Omental fat pad (tissue), 4 donors: ENCODE results near the gene ZNF613. TPM values are rescaled to one million over a fixed set of nuclear protein-coding genes. Genes with fewer than 3 reads are reported as not detected.

Source experiments
- ATAC-seq: fragments of 150-250 bp; one replicate; pipeline ENCODE4 v1.9.1; 2016; ENCODE audit warnings: mild to moderate bottlenecking, moderate library complexity; ENCODE audit not compliant: low FRiP score
- DNase-seq: peaks from one replicate; pipeline ENCODE4 v3.0.0-alpha.2; 2019; ENCODE audit warnings: low spot score
- CTCF ChIP-seq, 3 donors: fragments of 450-650 bp; IDR thresholded peaks; one replicate each; pipeline ENCODE4 v1.5.1; 2016 to 2017; ENCODE audit warnings: antibody characterized with exemption in 3 of 3, mild to moderate bottlenecking in 3 of 3, moderate library complexity in 2 of 3
- total RNA-seq, 4 donors: library from RNA; depleted of rRNA; stranded (reverse); fragments of >200 nt; gene quantifications; one replicate each; pipeline ENCODE4 v1.1.0, GENCODE V29; 2016

The ZNF613 gene
- total RNA-seq, 4 donors from 2014 or later = 2.7 to 9.0 (median 6.1) TPM

GRCh38 chr19:51916167-51916566, 11.1 kb upstream of the ZNF613 start:
- no peak for DNase-seq
- no peak for TF ChIP-seq CTCF (IDR thresholded peaks at IDR 0.05)
- no peak for ATAC-seq

GRCh38 chr19:51919606-51920005, 7.7 kb upstream of the ZNF613 start:
- ATAC-seq (no peak), DNase-seq (no peak)
- TF ChIP-seq CTCF (IDR thresholded peaks at IDR 0.05) = no peak

- DNase-seq = no peak
- no peak for TF ChIP-seq CTCF (IDR thresholded peaks at IDR 0.05)
Observed at GRCh38 chr19:51921949-51922348, 5.3 kb upstream of the ZNF613 start.

GRCh38 chr19:51926426-51926783, 867 bp upstream of the ZNF613 start:
- ATAC-seq (no peak), DNase-seq (no peak)
- no peak for TF ChIP-seq CTCF (IDR thresholded peaks at IDR 0.05)

More at GRCh38 chr19:51921949-51922348, 5.3 kb upstream of the ZNF613 start:
- ATAC-seq = no peak

GRCh38 chr19:51927859-51928258, 587 bp downstream of the ZNF613 start:
- no peak for DNase-seq
- TF ChIP-seq CTCF (IDR thresholded peaks at IDR 0.05) = no peak
- no peak for ATAC-seq

GRCh38 chr19:51931921-51932320, 4.6 kb downstream of the ZNF613 start:
- TF ChIP-seq CTCF (IDR thresholded peaks at IDR 0.05) = no peak
- ATAC-seq (no peak), DNase-seq (no peak)

- ATAC-seq = no peak
- DNase-seq = no peak
- TF ChIP-seq CTCF (IDR thresholded peaks at IDR 0.05) = no peak
Observed at GRCh38 chr19:51938936-51939335, 11.7 kb downstream of the ZNF613 start.
